OCI-LY1 (cell line): ENCODE results near the gene PIP5K1C.

Experiments
- H2AFZ ChIP-seq: fragments of 200-600 bp; sonication (generic), shearing (Covaris generic); 2 replicates; pipeline ENCODE4 v1.6.0; 2014; ENCODE audit warnings: antibody characterized with exemption, mild to moderate bottlenecking, low read length
- H3F3A ChIP-seq: fragments of 200-600 bp; sonication (generic), shearing (Covaris generic); 2 replicates; pipeline ENCODE4 v1.6.0; 2014; ENCODE audit warnings: mild to moderate bottlenecking, antibody characterized with exemption, low read length, moderate library complexity; ENCODE audit not compliant: insufficient read depth
- H3K27ac ChIP-seq: fragments of 200-600 bp; sonication (generic); 2 replicates; pipeline ENCODE4 v1.5.1; 2014; ENCODE audit warnings: low read length, mixed run types, mild to moderate bottlenecking, low read depth; ENCODE audit not compliant: poor library complexity, severe bottlenecking
- H3K27me3 ChIP-seq: fragments of 200-600 bp; sonication (generic); 2 replicates; pipeline ENCODE4 v1.6.0; 2014; ENCODE audit warnings: antibody characterized with exemption, mild to moderate bottlenecking, low read length, moderate library complexity; ENCODE audit not compliant: insufficient read depth
- H3K36me3 ChIP-seq: fragments of 200-600 bp; sonication (generic); 2 replicates; pipeline ENCODE4 v1.6.1; 2014; ENCODE audit warnings: mild to moderate bottlenecking, antibody characterized with exemption, low read length, moderate library complexity, mixed read lengths; ENCODE audit not compliant: insufficient read depth
- H3K4me1 ChIP-seq: fragments of 200-600 bp; sonication (generic); 2 replicates; pipeline ENCODE4 v1.5.1; 2014; ENCODE audit warnings: mild to moderate bottlenecking, low read length, moderate library complexity; ENCODE audit not compliant: insufficient read depth, severe bottlenecking
- H3K4me2 ChIP-seq: fragments of 200-600 bp; sonication (generic), shearing (Covaris generic); 2 replicates; pipeline ENCODE4 v1.6.1; 2014; ENCODE audit warnings: low read length
- H3K4me3 ChIP-seq: fragments of 200-600 bp; sonication (generic); 2 replicates; pipeline ENCODE4 v1.5.1; 2014; ENCODE audit warnings: low read length, low read depth, mild to moderate bottlenecking, mixed read lengths; ENCODE audit not compliant: poor library complexity, severe bottlenecking
- H3K79me2 ChIP-seq: fragments of 200-600 bp; shearing (Covaris generic); 2 replicates; pipeline ENCODE4 v1.6.1; 2016; ENCODE audit warnings: mixed run types, low read length, mixed read lengths; ENCODE audit not compliant: insufficient read depth
- H3K9ac ChIP-seq: fragments of 200-600 bp; sonication (generic), shearing (Covaris generic); 2 replicates; pipeline ENCODE4 v1.6.1; 2014; ENCODE audit warnings: mild to moderate bottlenecking, low read length, mixed read lengths
- H3K9me2 ChIP-seq: fragments of 200-600 bp; sonication (generic), shearing (Covaris generic); 2 replicates; pipeline ENCODE4 v1.6.1; 2014; ENCODE audit warnings: low read depth, mild to moderate bottlenecking, low read length, mixed read lengths
- H3K9me3 ChIP-seq: fragments of 200-600 bp; shearing (Covaris generic); 2 replicates; pipeline ENCODE4 v1.6.1; 2014; ENCODE audit warnings: low read length, mixed read lengths
- H4K20me1 ChIP-seq: fragments of 200-600 bp; sonication (generic), shearing (Covaris generic); 2 replicates; pipeline ENCODE4 v1.6.0; 2016; ENCODE audit warnings: mild to moderate bottlenecking, low read length; ENCODE audit not compliant: insufficient read depth
- CTCF ChIP-seq: fragments of 200-600 bp; sonication (generic), shearing (Covaris generic); IDR thresholded peaks from 2 replicates; pipeline ENCODE4 v1.5.1; 2017; ENCODE audit warnings: mild to moderate bottlenecking, antibody characterized with exemption, low read length, moderate library complexity, mixed read lengths
- EZH2 ChIP-seq: fragments of 200-600 bp; sonication (generic), shearing (Covaris generic); IDR thresholded peaks from 2 replicates; pipeline ENCODE4 v1.8.0; 2017; ENCODE audit warnings: borderline replicate concordance, mixed run types, mild to moderate bottlenecking, antibody characterized with exemption, low read length, moderate library complexity, mixed read lengths

PIP5K1C gene

GRCh38 chr19:3593156-3593555, 107.1 kb downstream of the PIP5K1C start:
- Histone ChIP-seq H3K4me1 (no peaks in the 10 kb centered on the region), H4K20me1 (no peaks in the 10 kb centered on the region), H3K36me3 (no peaks in the 10 kb centered on the region), H3F3A (no peaks in the 10 kb centered on the region), H3K4me3 (no peak overlapping the region), H2AFZ (no peak overlapping the region), H3K9ac (no peak overlapping the region), H3K9me3 (no peaks in the 10 kb centered on the region), H3K4me2 (no peak overlapping the region), H3K27ac (no peak overlapping the region), H3K27me3 (no peaks in the 10 kb centered on the region; the same call in 1 of the 2 replicates), H3K79me2 (no peaks in the 10 kb centered on the region), H3K9me2 (no peaks in the 10 kb centered on the region)
- TF ChIP-seq EZH2 (no peak), CTCF (no peak)

GRCh38 chr19:3591876-3592613, 108.2 kb downstream of the PIP5K1C start:
- Histone ChIP-seq H3K27ac (no peak overlapping the region), H3K4me1 (no peaks in the 10 kb centered on the region), H3K4me3 (no peak overlapping the region), H3K79me2 (no peaks in the 10 kb centered on the region), H3K36me3 (no peaks in the 10 kb centered on the region), H4K20me1 (no peaks in the 10 kb centered on the region), H3K27me3 (no peaks in the 10 kb centered on the region; the same call in 1 of the 2 replicates), H3K4me2 (no peak overlapping the region), H3K9ac (no peak overlapping the region), H2AFZ (no peak overlapping the region), H3K9me3 (no peaks in the 10 kb centered on the region), H3F3A (no peaks in the 10 kb centered on the region), H3K9me2 (no peaks in the 10 kb centered on the region)
- TF ChIP-seq EZH2, result no peak
- TF ChIP-seq CTCF, result no peak

GRCh38 chr19:3590991-3591659, 109.1 kb downstream of the PIP5K1C start:
- Histone ChIP-seq H3K9me3 (no peaks in the 10 kb centered on the region), H3K27ac (no peak overlapping the region), H3K36me3 (no peaks in the 10 kb centered on the region), H3F3A (no peaks in the 10 kb centered on the region), H3K4me3 (no peak overlapping the region), H4K20me1 (no peaks in the 10 kb centered on the region), H3K27me3 (no peaks in the 10 kb centered on the region; the same call in 1 of the 2 replicates), H3K4me2 (no peak overlapping the region), H2AFZ (no peak overlapping the region), H3K9ac (no peak overlapping the region), H3K9me2 (no peaks in the 10 kb centered on the region), H3K4me1 (no peaks in the 10 kb centered on the region), H3K79me2 (no peaks in the 10 kb centered on the region)
- no peak for TF ChIP-seq EZH2
- no peak for TF ChIP-seq CTCF
